ENCODE results near the gene TMEM44. TPM values are rescaled to one million over a fixed set of nuclear protein-coding genes. Genes with fewer than 3 reads are reported as not detected.

TMEM44 gene
- total RNA-seq, 1 donor from 2014 or later, result 35.3 TPM

DNA sequence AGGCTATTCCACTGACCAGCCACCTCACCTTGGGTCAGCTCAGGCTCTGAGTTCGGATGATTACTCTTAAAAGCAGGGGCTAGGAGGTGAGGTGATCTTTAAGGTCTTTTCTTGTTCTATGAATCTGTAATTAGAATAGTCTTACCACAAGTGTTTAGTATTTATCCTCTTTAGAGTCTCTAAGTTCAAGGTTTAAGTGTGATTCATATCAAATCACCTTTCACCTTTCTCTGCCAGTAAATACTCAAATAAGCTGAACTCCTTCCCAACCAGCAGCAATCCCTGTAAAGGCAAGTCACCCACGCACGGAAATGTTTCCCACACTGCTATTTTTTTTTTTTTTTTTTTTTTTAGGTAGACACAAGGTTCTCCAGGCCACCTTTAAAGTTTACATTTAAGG is 14.5 kb upstream of the TMEM44 start:
- H3K27ac Mint-ChIP-seq (ENCODE audit: unreplicated experiment), result no peak overlapping the region
- H3K4me1 Mint-ChIP-seq (ENCODE audit: low read depth, unreplicated experiment), result peaks cover 10% of the 10 kb centered on the region
- peaks cover under 1% of the 10 kb centered on the region for H3K9me3 Mint-ChIP-seq (ENCODE audit: unreplicated experiment)

GRCh38 chr3:194642769-194643168 is 9.6 kb upstream of the TMEM44 start:
- Mint-ChIP-seq H3K36me3 (ENCODE audit: unreplicated experiment) (no peaks in the 10 kb centered on the region), H3K27me3 (ENCODE audit: unreplicated experiment) (no peaks in the 10 kb centered on the region)
- TF ChIP-seq, protein P1, sequence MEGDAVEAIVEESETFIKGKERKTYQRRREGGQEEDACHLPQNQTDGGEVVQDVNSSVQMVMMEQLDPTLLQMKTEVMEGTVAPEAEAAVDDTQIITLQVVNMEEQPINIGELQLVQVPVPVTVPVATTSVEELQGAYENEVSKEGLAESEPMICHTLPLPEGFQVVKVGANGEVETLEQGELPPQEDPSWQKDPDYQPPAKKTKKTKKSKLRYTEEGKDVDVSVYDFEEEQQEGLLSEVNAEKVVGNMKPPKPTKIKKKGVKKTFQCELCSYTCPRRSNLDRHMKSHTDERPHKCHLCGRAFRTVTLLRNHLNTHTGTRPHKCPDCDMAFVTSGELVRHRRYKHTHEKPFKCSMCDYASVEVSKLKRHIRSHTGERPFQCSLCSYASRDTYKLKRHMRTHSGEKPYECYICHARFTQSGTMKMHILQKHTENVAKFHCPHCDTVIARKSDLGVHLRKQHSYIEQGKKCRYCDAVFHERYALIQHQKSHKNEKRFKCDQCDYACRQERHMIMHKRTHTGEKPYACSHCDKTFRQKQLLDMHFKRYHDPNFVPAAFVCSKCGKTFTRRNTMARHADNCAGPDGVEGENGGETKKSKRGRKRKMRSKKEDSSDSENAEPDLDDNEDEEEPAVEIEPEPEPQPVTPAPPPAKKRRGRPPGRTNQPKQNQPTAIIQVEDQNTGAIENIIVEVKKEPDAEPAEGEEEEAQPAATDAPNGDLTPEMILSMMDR (IDR thresholded peaks at IDR 0.05; ENCODE audit: partially characterized antibody, unreplicated experiment), result no peak

More for the DNA sequence above, 14.5 kb upstream of the TMEM44 start:
- H3K36me3 Mint-ChIP-seq (ENCODE audit: unreplicated experiment), result peaks cover 3% of the 10 kb centered on the region
- TF ChIP-seq, protein P1 (IDR thresholded peaks at IDR 0.05; ENCODE audit: partially characterized antibody, unreplicated experiment), result no peak
- H3K27me3 Mint-ChIP-seq (ENCODE audit: unreplicated experiment), result no peaks in the 10 kb centered on the region
- H3K4me3 Mint-ChIP-seq (ENCODE audit: unreplicated experiment), result no peak overlapping the region
- DNase-seq, result no peak

GRCh38 chr3:194640829-194641228 is 7.6 kb upstream of the TMEM44 start:
- peak; percentile 67 for DNase-seq
- no peak overlapping the region for H3K27ac Mint-ChIP-seq (ENCODE audit: unreplicated experiment)
- no peaks in the 10 kb centered on the region for H3K36me3 Mint-ChIP-seq (ENCODE audit: unreplicated experiment)
- no peaks in the 10 kb centered on the region for H3K27me3 Mint-ChIP-seq (ENCODE audit: unreplicated experiment)
- H3K4me3 Mint-ChIP-seq (ENCODE audit: unreplicated experiment), result no peak overlapping the region
- peaks cover 10% of the 10 kb centered on the region for H3K4me1 Mint-ChIP-seq (ENCODE audit: low read depth, unreplicated experiment)
- H3K9me3 Mint-ChIP-seq (ENCODE audit: unreplicated experiment), result no peaks in the 10 kb centered on the region
- TF ChIP-seq, protein P1 (IDR thresholded peaks at IDR 0.05; ENCODE audit: partially characterized antibody, unreplicated experiment), result peak; percentile 57

More at GRCh38 chr3:194642769-194643168, 9.6 kb upstream of the TMEM44 start:
- no peak overlapping the region for H3K27ac Mint-ChIP-seq (ENCODE audit: unreplicated experiment)
- peaks cover 10% of the 10 kb centered on the region for H3K4me1 Mint-ChIP-seq (ENCODE audit: low read depth, unreplicated experiment)
- H3K9me3 Mint-ChIP-seq (ENCODE audit: unreplicated experiment), result no peaks in the 10 kb centered on the region
- DNase-seq, result no peak
- no peak overlapping the region for H3K4me3 Mint-ChIP-seq (ENCODE audit: unreplicated experiment)

GRCh38 chr3:194638991-194639605 is 5.9 kb upstream of the TMEM44 start:
- Mint-ChIP-seq H3K36me3 (ENCODE audit: unreplicated experiment) (no peaks in the 10 kb centered on the region), H3K27me3 (ENCODE audit: unreplicated experiment) (no peaks in the 10 kb centered on the region), H3K4me3 (ENCODE audit: unreplicated experiment) (no peak overlapping the region), H3K27ac (ENCODE audit: unreplicated experiment) (no peak overlapping the region), H3K9me3 (ENCODE audit: unreplicated experiment) (no peaks in the 10 kb centered on the region), H3K4me1 (ENCODE audit: low read depth, unreplicated experiment) (no peaks in the 10 kb centered on the region)
- no peak for DNase-seq
- TF ChIP-seq, protein P1 (IDR thresholded peaks at IDR 0.05; ENCODE audit: partially characterized antibody, unreplicated experiment), result no peak

- H3K27me3 Mint-ChIP-seq (ENCODE audit: unreplicated experiment), result no peaks in the 10 kb centered on the region
- no peak for DNase-seq
- no peak overlapping the region for H3K4me3 Mint-ChIP-seq (ENCODE audit: unreplicated experiment)
- H3K36me3 Mint-ChIP-seq (ENCODE audit: unreplicated experiment), result no peaks in the 10 kb centered on the region
- H3K27ac Mint-ChIP-seq (ENCODE audit: unreplicated experiment), result no peak overlapping the region
- no peaks in the 10 kb centered on the region for H3K4me1 Mint-ChIP-seq (ENCODE audit: low read depth, unreplicated experiment)
- TF ChIP-seq, protein P1 (IDR thresholded peaks at IDR 0.05; ENCODE audit: partially characterized antibody, unreplicated experiment), result no peak
- peaks cover 3% of the 10 kb centered on the region for H3K9me3 Mint-ChIP-seq (ENCODE audit: unreplicated experiment)
Measured at GRCh38 chr3:194637541-194638400, 4.6 kb upstream of the TMEM44 start.
